SHP77 treated with DMSO at 0.1 percent for 48 hours (cell line): Measurements from ENCODE around the gene GOLIM4.
"Not testable (repeated sequence)": the region's sequence is repeated elsewhere in the genome, so short reads cannot be mapped to it uniquely, and the experiment has no call there.

Source experiments
- DNase-seq: peaks from one replicate; lab custom pipeline; 2025; lab: John Stamatoyannopoulos, UW

Gene GOLIM4

DNA sequence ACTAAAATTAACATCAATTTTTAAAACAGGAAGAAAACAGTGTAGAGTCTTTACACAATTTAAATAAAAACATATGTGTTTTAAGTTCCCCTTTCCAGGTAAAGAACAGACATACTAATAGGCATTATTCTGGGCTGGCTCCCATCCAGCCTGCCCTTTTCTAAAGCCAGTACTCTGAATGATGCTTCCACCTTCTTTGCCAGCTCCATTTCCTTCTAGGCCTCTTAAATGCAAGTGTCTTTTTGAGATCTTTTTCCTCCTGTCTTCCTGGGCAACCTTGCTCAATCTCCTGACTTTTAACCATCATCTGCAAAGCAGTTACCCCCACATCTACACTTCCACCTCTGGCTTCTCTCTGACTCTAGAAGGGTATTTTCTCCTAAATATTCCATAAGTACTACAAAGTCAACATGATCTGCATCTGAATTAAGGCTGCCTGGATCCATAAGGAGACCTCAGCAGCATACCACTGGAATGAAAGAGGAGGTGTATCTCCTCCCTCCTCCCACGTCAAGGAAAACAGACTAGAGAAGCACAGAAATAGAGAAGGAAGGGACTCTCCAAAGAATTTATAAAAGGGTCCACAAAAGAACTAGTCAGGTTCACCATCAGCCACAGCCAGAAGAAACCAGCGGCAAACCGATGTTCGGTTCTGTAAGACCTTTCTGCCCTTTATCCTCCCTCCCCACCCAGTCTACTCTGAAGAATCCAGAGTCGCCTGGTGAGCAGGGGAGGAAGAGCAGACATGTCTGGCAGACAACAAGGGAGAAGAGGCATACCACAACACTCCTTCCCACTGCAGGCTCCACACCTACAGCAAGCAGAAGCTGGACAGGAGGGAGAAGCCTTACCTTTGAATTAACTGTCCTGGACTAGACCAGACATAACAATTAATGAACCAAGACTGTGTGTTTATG is 47.1 kb downstream of the GOLIM4 start:
- no peak for DNase-seq

DNA sequence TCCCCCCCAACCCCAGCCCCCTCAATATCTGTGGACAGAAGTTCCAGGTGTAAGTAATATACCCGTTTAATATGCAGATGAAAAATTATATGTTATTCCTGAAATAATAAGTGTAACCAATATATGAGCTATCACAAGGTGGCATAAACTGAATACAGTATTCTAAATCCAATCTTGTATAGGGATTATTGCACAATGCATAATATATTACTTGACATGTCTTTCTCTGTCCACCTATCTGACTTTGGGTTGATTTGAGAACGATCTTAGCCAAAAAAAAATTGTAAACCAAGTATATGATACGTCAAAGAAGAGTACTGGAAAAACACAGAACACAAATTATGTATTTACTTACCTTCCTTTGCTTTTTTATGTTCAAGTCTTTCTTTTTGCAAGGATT is 47.8 kb downstream of the GOLIM4 start:
- no peak for DNase-seq

DNA sequence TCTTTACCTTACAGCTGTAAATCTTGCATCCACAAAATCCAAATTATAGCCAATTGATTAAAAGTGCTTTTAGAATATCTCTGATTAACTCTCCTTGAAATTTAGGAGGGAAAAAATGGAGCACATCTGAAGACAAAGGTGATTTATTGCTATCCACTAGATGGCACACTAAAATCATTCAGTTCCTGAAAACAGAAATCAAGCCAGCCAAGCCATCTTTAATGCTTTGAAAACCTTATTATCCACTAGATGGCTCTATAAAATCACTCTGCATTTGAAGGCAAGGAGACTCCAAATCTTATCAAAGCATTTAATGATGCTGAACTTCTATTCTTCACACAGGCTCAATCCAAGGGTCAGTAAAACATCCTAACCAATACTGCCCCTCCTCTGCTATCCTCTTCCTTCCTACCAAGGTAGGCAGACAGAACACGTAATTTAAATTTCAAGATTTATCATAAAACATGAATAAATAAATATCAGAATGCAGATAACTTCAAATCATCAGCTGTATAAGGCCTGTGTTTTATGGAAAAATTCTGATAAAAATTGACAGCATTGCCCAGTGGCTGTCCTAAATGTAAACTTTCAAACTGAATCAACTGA is 48.4 kb downstream of the GOLIM4 start:
- DNase-seq: peak; percentile 75

DNA sequence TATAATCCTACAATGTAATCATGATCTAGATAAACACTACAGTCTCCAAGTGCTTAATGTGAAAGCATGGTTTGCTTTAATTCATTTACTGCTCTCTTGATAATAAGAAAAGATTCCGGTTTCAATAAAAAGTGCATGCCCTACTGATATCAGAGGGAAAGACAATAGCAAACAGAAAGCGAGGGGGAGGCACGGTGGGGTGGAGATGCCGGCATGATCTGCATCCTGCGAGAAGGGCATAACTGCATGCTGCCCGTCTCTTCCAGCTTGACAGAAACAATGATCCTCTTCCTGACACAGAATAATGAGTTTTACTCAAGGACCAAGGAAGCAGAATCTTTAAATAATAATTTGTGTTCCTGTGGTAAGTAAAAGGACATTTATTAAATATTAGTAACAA is 51.7 kb downstream of the GOLIM4 start:
- no peak for DNase-seq

DNA sequence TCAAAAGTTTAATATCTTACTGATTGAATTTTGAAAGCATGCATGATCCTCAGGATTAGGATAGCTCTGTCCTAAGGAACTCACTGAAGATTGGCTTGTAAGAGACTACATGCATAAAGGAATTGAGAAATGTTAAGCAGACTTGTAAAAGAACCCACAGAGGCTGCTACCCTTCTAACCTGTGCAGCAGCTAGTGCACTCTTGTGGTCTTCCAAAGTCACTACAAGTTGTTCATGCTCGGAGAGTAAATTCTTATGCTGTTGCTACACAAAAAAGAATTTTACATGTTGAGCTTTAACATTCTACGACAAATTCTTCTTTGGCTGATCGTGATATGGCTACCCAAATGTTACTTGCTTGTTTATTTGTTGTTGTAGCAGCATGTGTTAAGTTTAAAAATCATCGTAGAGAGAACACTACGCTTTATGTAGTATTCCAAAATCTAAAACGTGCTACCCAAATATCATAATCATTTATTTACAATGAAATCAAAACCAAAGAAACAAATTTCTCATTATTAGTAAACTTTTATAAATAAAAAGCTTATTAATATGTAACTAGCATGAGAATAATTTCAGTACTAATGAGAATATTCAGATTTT is 55.0 kb downstream of the GOLIM4 start:
- no peak for DNase-seq

DNA sequence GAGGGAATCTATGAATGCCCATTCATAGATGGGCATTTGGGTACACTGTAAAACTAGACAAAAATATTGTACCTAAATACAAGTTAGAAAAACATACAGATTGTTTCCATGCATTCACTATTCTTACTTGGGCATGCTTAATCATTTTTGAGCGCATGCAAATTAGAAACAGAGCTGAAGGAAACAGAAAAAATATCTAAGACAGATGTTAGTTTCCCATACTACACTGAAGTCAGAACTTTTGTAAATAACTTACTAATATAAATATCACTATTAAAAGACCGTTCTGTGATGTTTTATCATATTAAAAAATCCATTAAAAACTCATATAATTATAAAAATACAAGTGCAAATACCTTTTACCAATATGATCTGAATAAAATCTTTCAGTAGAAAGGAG is 58.7 kb downstream of the GOLIM4 start:
- no peak for DNase-seq

DNA sequence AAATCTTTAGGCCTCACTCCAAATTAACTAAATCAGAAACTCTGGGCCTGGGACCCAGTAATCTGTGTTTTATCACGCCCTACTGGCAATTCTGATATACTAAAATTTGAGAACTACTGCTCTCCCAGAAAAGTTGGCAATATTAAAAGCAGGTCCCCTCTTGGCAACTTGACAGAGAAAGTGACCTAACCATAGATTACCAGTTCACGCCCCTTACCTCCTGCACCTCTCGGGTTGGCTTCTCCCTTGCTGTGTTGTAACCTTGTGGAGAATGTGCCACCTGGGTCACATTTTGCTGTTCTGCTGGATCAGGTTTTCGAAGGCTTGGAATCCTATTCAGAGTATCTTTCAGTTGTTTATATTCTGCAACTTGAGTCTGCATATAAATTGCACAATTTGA is 59.1 kb downstream of the GOLIM4 start:
- DNase-seq: no peak

DNA sequence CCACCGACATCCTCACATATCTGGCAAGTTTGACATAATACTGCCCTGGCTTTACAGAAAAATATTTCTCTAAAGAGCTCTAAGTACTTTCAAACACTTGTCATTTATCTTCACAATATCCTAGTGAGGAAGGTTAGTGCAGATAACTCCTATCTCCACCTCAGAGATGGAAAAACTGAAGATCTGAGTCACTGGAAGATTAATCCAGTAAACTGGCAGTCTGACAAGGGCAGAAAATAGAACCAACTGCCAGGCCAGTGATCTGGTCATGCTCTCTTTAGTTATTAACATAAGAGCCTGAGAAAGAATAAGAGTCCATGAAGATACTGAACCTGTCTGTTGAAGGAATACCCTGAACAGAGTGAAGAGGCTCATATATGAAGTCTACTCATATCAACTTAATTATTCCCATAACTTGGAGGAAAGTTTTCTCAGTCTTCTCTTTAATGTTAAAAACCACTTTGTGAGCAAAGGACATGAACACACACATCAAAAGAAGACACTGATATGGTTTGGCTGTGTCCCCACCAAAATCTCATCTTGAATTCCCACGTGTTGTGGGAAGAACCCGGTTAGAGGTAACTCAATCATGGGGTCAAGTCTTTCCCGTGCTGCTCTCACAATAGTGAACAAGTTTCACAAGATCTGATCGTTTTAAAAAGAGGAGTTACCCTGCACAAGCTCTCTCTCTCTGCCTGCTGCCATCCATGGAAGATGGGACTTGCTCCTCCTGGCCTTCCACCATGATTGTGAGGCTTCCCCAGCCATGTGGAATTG is 61.4 kb downstream of the GOLIM4 start:
- DNase-seq: no peak

DNA sequence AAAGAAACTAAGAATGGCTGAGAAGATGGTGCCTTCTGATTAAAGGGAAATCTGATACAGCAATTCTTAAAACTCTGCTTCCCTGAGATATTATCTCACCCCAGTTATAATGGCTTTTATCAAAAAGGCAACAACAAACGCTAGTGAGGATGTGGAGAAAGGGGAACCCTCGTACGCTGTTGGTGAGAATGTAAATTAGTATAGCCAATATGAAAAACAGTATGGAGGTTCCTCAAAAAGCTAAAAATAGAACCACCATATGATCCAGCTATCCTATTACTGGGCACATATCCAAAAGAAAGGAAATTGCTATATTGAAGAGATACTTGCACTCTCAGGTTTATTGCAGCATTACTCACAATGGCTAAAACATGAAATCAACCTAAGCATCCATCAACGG is 65.1 kb downstream of the GOLIM4 start:
- peak; percentile 24 for DNase-seq

DNA sequence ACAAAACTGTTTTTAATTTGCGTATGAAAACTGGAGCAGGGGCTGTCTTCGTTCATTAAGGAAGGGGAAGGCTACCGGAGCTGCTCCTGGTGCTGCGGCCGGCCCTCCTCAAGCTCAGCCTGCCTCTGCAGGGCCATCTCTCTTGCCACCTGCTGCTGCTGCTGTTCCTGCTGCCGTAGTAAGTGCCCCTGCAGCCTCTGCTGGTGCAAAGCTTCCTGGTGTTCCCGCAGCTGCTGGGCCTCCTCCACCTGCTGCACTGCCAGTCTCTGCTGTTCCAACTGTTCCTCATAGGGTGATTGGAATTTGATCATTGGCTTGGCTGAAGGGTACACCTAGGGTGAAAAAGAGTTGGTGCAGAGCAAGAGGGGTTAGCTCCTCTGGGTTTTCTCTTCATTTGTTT is 66.0 kb downstream of the GOLIM4 start:
- peak; percentile 80 for DNase-seq

DNA sequence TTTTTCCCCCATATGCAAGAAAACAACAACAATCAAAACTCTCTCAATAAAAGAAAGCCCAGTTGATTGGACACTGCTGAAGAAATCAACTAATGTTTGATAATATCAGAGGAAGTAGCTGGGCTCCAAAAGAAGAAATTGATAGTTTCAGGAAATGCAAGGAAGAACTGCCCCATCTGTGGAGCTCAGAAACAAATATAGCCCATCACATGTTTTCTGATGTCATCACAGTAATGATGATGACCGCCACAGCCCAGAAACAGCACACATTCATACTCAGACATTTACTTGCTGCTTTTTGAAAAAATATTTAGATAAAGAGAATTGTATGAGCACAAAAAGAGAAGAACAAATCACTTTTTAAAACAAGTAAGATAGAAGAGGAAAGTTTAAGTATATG is 67.6 kb downstream of the GOLIM4 start:
- DNase-seq: no peak

DNA sequence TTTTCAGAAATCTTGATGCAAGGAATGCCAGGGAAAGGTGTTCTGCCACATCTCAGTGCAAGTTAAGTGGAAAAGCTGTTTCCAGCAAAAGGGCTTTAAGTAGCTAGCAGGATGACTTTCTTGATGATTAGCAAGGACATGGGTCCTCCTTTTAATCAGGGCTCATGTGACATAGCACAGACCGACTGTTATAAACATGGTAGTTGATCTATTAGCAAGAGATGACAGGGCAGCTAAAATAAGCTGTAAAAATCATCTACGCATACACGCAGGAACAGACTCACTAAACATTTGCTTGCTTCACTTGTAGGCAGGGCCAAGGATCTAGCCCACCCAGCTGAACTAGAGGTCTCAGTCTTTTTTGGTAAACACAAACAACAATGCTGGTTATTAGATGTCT is 69.0 kb downstream of the GOLIM4 start:
- DNase-seq: no peak

DNA sequence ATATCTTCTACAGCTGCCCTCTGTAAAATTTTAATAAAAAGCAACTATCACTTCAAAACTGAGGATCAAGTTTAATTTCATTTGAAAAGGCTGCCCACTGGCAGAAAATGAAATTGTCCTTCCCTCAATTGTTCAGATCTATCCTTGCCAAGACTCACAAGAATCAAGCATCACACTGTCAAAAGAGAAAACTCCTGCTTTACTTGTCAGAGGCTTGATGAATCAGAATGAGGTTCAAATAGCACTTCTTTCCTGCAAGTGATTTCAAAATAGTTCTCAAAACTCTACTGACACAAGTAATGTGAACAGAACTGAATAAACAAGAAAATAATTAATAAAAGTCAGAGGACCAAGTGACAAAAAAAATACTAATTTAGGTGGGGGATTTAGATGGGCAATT is 70.6 kb downstream of the GOLIM4 start:
- DNase-seq: no peak

DNA sequence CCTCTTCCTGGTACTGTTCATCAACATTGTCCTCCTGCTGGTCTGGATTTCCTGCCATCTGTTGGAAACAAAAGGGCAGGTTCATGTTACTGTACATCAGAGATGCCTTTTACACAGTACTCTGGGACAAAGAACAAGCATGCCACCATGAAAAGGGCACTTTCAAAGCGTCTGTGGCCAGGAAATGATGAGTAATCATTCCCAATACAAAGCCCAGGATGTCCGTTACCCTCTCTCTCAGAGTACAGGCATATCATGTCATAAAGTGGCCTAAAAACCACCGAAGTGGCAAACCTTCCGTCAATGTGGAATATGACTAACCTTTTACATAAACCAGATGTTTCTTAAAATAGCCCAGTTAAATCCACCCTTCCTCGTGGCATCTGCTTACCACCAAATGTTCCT is 71.2 kb downstream of the GOLIM4 start:
- peak; percentile 71 for DNase-seq

DNA sequence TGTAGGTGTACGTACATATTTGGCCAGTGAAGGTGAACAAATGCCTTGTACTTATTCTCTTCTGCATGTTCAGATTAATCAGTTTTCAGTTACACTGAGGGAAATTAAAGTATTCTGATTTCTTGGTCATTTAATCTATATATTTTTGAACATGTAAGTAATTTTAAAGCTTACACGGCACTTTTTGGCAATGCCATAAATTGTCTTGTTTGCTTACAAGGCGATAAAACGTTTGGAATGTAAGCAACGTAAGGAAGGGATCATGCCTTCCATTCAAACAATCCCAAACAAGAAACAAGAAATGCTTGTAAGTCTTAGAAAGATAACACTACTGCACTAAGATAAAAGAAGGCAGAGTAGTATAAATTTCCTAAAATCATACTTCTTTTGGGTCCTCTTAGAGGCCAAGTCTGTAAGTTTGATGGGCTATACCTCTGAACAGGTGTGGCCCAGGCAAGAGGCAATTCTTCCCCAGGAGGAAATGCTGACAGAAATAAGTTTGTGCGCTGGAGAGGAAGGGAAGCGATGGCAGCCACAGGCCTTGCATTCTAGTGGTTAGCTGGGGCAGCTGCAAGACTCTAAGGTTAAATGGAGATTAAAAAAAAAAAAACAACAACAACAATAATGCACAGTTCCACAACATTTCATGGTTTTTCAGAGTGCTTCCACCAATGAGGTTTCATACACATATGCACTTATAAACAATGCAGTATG is 73.8 kb downstream of the GOLIM4 start:
- DNase-seq: no peak

DNA sequence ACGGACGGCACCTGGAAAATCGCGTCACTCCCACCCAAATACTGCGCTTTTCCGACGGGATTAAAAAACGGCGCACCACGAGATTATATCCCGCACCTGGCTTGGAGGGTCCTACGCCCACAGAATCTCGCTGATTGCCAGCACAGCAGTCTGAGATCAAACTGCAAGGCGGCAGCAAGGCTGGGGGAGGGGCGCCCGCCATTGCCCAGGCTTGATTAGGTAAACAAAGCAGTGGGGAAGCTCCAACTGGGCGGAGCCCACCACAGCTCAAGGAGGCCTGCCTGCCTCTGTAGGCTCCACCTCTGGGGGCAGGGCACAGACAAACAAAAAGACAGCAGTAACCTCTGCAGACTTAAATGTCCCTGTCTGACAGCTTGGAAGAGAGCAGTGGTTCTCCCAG is 84.4 kb downstream of the GOLIM4 start:
- not testable (repeated sequence) for DNase-seq

DNA sequence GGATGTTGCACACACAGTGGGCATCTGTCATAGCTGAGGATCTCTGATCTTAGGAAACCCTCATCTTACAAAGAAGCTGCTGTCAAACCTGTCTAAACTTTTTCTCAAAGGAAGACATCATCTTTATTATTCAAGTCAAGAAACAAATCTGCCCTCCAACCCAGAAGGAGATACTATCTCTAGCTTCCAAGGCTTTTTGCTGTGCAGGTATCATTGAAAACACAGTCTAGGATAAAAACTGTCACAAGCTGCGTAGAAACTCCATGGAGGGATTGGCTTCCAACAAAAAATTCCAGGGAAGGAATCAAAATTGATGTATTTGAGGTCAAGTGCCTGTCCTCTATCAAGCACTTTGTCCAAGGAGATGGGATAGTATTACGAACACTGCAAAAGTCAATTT is 89.1 kb downstream of the GOLIM4 start:
- no peak for DNase-seq

DNA sequence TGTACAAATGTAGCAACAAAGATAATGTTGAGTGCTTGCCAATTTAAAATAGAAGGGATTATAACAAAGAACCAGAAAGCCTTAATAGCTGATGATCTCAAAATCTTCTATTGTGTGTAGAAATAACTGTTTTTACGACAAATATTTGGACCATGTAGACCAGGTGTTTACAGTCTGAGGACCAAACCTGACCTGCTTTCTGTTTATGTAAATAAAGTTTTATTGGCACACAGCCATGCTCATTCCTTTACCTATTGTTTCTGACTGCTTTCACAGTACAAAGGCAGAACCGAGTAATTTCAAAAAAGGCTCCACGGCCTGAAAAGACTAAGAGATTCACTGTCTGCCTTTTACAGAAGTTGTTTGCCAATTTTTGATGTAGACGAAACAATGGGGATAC is 91.8 kb downstream of the GOLIM4 start:
- DNase-seq: no peak

DNA sequence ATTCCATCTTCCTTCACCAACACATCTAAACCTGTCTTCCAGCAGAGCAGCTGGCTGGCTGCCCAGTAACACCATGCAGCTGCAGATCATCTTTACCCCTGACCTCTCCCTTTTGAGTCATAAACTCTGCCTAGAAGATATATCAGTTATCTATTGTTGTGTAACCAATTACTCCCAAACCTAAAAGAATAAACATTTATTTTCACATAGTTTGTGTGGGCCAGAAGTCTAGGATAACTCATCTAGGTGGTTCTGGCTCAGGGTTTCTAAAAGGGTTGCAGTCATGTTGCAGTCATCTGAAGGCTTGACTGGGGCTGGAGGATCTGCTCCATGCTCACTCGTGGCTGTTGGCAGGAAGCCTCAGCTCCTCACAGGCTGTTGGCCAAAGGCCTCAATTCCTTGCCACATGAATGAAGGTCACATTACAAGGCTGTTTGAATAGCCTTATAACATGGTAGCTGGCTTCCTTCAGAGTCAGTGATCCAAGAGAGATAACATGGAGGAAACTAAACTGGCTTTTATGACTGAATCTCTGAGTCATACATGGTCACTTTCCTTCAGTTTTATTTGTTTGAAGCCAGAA is 92.8 kb downstream of the GOLIM4 start:
- DNase-seq: peak; percentile 67

DNA sequence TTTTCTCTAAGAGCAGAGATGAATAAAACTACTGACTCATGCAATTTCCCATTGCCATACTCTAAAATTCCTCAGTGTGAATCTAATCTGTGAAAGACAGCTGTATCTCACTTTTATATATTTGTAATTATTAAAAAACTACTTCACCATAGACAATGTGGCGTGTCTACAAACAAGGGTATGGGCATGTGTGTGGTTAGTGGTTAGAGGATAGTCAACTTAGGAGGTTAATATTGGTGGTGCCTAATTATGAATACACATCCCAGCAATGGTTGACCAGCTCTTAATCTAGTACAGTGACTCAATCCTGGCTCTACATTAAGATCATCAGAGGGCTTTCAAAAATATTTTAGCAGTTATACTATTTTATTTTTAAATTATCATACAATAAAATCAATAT is 94.5 kb downstream of the GOLIM4 start:
- DNase-seq: no peak

DNA sequence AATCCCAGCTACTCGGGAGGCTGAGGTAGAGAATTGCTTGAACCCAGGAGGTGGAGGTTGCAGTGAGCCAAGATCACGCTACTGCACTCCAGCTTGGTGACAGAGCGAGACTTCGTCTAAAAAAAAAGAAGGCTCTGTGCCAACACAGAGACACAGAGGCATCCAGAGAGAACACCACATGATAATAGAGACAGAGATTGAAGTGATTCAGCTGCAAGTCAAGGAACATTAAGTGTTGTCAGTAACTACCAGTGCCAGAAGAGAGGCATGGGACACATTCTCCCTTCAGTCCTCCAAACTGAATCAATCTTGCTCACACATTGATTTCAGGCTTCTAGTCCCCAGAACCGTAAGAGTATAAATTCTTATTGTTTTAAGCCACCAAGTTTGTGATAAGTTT is 97.5 kb downstream of the GOLIM4 start:
- no peak for DNase-seq
